ENCODE results near the gene CD101.

Gene CD101

GRCh38 chr1:117051224-117052064 lies 49.9 kb downstream of the CD101 start:
- DNase-seq (ENCODE audit: low read depth), result no peak
- no peak for TF ChIP-seq CTCF (IDR thresholded peaks at IDR 0.05; ENCODE audit: control insufficient read depth, insufficient read depth, low read depth, low read length, missing control alignments)
- H3K4me3 ChIP-seq (ENCODE audit: control insufficient read depth, low read depth, low read length), result no peak overlapping the region

DNA sequence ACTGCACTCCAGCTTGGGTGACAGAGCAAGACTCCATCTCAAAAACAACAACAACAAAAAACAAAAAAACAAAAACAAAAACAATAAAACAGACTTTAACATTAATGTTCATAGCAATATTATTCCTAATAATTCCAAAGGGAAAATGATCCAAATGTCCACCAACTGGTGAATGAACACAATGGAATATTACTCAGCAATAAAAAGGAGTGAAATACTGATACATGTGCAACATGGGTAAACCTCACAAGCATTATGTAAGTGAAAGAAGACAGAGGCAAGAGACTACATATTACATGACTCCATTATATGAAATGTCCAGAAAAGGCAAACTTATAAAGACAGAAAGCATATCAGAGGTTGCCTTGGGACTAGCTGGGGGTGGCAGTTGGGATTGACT lies 52.5 kb downstream of the CD101 start:
- H3K4me3 ChIP-seq (ENCODE audit: control insufficient read depth, low read depth, low read length), result no peak overlapping the region
- no peak for DNase-seq (ENCODE audit: low read depth)
- TF ChIP-seq CTCF (IDR thresholded peaks at IDR 0.05; ENCODE audit: control insufficient read depth, insufficient read depth, low read depth, low read length, missing control alignments), result no peak

DNA sequence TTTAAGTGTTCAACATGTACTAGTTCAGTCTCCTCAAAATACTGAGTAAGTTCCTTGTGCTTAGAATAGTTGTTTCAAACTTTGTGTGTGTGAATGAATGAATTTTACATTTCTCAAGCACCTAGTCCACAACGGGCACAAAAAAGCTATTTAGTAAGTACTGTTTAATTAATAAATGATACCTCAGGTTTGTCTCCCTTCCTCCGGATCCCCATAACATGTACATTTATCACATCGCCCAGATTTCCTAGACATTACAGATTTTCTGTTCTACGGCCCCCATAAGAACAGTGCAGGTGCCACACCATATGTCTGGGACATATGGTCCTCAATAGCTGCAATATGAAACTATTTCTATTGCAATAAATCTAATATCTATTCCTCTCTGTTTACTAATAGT lies 57.2 kb downstream of the CD101 start:
- TF ChIP-seq CTCF (IDR thresholded peaks at IDR 0.05; ENCODE audit: control insufficient read depth, insufficient read depth, low read depth, low read length, missing control alignments), result no peak
- no peak for DNase-seq (ENCODE audit: low read depth)
- no peak overlapping the region for H3K4me3 ChIP-seq (ENCODE audit: control insufficient read depth, low read depth, low read length)

GRCh38 chr1:117059334-117059677 lies 57.7 kb downstream of the CD101 start:
- TF ChIP-seq CTCF (IDR thresholded peaks at IDR 0.05; ENCODE audit: control insufficient read depth, insufficient read depth, low read depth, low read length, missing control alignments), result no peak
- peak overlapping the region; percentile 92 for H3K4me3 ChIP-seq (ENCODE audit: control insufficient read depth, low read depth, low read length)
- no peak for DNase-seq (ENCODE audit: low read depth)

DNA sequence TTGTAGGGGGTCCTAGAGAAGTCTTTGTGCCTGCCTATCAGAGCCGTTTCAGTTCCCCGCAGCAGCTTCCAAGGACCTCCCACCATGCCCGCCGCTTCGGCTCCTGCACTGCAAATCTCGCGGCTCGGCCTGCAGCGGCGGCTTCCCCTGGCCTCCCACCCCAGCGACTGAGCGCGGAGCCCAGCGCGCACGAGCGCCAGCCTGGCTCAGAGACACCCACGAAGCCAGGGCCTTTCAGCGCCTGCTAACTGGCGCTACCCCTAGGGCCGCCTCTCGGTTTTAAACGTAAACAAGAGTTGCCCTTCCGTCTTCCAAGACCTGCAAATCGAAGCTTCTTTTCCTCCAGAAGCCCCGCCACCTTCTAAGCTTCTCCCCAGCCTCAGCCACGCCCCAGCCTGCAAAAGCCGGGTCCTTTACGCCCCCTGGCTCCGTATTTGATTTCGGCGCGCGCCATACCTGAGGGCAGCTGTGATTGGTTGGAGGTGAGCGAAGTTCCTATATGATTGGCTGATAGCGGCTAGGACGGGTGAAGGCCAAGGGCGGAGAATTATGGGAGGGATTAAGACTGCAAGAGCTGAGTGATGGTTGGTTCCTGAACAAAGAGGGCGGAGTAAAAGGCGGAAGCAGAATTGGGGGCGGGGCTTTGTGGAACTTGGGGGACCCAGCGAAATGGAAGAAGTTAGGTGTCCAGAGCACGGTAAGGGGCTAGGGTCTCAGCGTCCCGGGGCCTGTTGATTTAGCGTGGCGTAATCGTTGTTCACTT lies 58.3 kb downstream of the CD101 start, which contains the start of gene TTF2:
Gene TTF2, plus strand, starts transcription at position 649 of the 763 bp plus-strand sequence. Its CDS starts 21 bp downstream, at position 670.
- peak; percentile 30 for TF ChIP-seq CTCF (IDR thresholded peaks at IDR 0.05; ENCODE audit: control insufficient read depth, insufficient read depth, low read depth, low read length, missing control alignments)
- peak; percentile 90 for DNase-seq (ENCODE audit: low read depth)
- peak within 1 kb of the TSS; percentile 92 for H3K4me3 ChIP-seq (ENCODE audit: control insufficient read depth, low read depth, low read length)

- peak overlapping the region; percentile 92 for H3K4me3 ChIP-seq (ENCODE audit: control insufficient read depth, low read depth, low read length)
- no peak for DNase-seq (ENCODE audit: low read depth)
- no peak for TF ChIP-seq CTCF (IDR thresholded peaks at IDR 0.05; ENCODE audit: control insufficient read depth, insufficient read depth, low read depth, low read length, missing control alignments)
Observed at GRCh38 chr1:117060441-117061317, 59.1 kb downstream of the CD101 start.
